Bronchial epithelial cell (primary cell): ENCODE results near the gene MEDAG. TPM values are rescaled to one million over a fixed set of nuclear protein-coding genes. Genes with fewer than 3 reads are reported as not detected.

Experiments
- DNase-seq: peaks from one replicate; pipeline ENCODE4 v3.0.0-alpha.2; 2010; ENCODE audit warnings: low read depth
- FAIRE-seq: peaks from 2 replicates; lab custom pipeline; 2011; peaks lifted over from hg19 to GRCh38; lab: Jason Lieb, UNC
- H3K27me3 ChIP-seq: 2 replicates; pipeline ENCODE4 v1.5.1; 2011; ENCODE audit warnings: low read length; ENCODE audit not compliant: control insufficient read depth, insufficient read depth
- H3K36me3 ChIP-seq: 2 replicates; pipeline ENCODE4 v1.5.1; 2011; ENCODE audit warnings: low read length; ENCODE audit not compliant: control insufficient read depth, insufficient read depth
- H3K4me3 ChIP-seq: 2 replicates; pipeline ENCODE4 v1.5.1; 2011; ENCODE audit warnings: mild to moderate bottlenecking, low read depth, low read length, control low read depth
- total RNA-seq: library from RNA; depleted of rRNA; stranded (reverse); fragments of >200 nt; gene quantifications from 2 replicates; pipeline ENCODE4 v1.2.1, GENCODE V29; 2014
- TF ChIP-seq, protein P1 (sequence below): IDR thresholded peaks from 2 replicates; pipeline ENCODE4 v1.5.1; 2011; ENCODE audit warnings: mild to moderate bottlenecking, moderate library complexity, low read length, control low read depth, inconsistent platforms; ENCODE audit not compliant: insufficient read depth, severe bottlenecking

Gene MEDAG
- total RNA-seq, 1 donor from 2014 or later, result 0.53 TPM

DNA sequence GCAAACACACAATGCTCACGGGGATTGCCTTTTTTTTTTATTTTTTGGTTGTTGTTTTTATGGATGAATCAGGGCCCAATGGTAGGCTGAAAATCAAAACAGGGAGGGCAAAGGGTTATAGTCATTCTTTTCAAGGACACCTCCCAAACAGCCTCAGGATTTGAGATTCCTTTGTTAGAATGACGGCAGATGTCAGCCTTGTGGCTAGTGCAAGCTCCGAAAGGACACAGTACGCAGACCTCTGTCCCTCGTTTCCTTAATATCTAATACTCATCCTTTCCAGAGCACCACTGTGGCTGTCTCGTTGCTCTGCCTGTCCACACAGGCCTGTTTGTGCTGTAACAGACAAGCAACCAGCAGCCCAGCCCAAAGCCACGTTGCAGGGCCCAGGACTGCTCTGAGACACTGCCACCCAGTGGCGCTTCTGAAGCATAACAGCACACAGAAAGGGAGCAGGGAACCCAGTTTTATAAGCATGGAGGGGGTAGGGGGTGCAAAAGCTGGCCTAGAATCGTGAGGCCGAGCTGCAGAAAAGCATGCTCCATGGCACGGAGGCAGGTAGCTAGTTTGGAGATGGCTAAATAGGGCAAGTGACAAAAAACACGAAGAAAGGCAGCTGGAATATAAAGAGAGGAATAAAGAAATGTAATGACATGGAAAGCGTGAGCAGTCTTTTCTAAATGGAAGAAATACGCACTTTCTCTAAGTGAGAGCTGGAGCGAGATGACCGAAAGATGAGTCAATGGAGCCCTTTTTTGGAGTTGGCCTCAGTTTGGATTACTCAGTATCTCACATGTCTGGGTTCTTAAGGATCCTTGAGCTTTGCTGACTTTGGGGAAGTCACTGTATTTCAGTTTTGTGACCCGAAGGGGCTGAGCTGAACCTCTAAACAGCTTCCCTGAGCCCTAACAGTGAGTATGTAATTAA lies 40.7 kb upstream of the MEDAG start:
- H3K4me3 ChIP-seq, result no peak overlapping the region
- TF ChIP-seq, protein P1, sequence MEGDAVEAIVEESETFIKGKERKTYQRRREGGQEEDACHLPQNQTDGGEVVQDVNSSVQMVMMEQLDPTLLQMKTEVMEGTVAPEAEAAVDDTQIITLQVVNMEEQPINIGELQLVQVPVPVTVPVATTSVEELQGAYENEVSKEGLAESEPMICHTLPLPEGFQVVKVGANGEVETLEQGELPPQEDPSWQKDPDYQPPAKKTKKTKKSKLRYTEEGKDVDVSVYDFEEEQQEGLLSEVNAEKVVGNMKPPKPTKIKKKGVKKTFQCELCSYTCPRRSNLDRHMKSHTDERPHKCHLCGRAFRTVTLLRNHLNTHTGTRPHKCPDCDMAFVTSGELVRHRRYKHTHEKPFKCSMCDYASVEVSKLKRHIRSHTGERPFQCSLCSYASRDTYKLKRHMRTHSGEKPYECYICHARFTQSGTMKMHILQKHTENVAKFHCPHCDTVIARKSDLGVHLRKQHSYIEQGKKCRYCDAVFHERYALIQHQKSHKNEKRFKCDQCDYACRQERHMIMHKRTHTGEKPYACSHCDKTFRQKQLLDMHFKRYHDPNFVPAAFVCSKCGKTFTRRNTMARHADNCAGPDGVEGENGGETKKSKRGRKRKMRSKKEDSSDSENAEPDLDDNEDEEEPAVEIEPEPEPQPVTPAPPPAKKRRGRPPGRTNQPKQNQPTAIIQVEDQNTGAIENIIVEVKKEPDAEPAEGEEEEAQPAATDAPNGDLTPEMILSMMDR, result peak; percentile 91
- H3K27me3 ChIP-seq, result no peaks in the 10 kb centered on the region
- no peaks in the 10 kb centered on the region for H3K36me3 ChIP-seq
- DNase-seq (peak; percentile 88), FAIRE-seq (peak; percentile 96)

GRCh38 chr13:30866677-30867076 lies 39.4 kb upstream of the MEDAG start:
- Histone ChIP-seq H3K4me3 (no peak overlapping the region), H3K27me3 (no peaks in the 10 kb centered on the region), H3K36me3 (no peaks in the 10 kb centered on the region)
- FAIRE-seq (no peak), DNase-seq (no peak)
- TF ChIP-seq, protein P1, result no peak

GRCh38 chr13:30867089-30867669 lies 38.9 kb upstream of the MEDAG start:
- no peak overlapping the region for H3K4me3 ChIP-seq
- H3K27me3 ChIP-seq, result no peaks in the 10 kb centered on the region
- FAIRE-seq (no peak), DNase-seq (no peak)
- TF ChIP-seq, protein P1, result no peak
- H3K36me3 ChIP-seq, result no peaks in the 10 kb centered on the region

GRCh38 chr13:30868799-30869470 lies 37.1 kb upstream of the MEDAG start:
- DNase-seq, result no peak
- Histone ChIP-seq H3K4me3 (no peak overlapping the region), H3K36me3 (no peaks in the 10 kb centered on the region), H3K27me3 (no peaks in the 10 kb centered on the region)
- FAIRE-seq, result peak; percentile 32
- TF ChIP-seq, protein P1, result no peak

GRCh38 chr13:30869491-30869890 lies 36.6 kb upstream of the MEDAG start:
- no peak for DNase-seq
- no peaks in the 10 kb centered on the region for H3K36me3 ChIP-seq
- no peak for FAIRE-seq
- no peak overlapping the region for H3K4me3 ChIP-seq
- H3K27me3 ChIP-seq, result no peaks in the 10 kb centered on the region
- TF ChIP-seq, protein P1, result no peak
